Measurements from ENCODE around the gene FNDC10.
A peak's percentile ranks its signal among the peaks of the same experiment; 100 is the strongest.

Gene FNDC10

GRCh38 chr1:1577367-1578011 lies 22.4 kb downstream of the FNDC10 start:
- no peak for DNase-seq (ENCODE audit: extremely low read depth, low read depth)
- TF ChIP-seq, protein P1, sequence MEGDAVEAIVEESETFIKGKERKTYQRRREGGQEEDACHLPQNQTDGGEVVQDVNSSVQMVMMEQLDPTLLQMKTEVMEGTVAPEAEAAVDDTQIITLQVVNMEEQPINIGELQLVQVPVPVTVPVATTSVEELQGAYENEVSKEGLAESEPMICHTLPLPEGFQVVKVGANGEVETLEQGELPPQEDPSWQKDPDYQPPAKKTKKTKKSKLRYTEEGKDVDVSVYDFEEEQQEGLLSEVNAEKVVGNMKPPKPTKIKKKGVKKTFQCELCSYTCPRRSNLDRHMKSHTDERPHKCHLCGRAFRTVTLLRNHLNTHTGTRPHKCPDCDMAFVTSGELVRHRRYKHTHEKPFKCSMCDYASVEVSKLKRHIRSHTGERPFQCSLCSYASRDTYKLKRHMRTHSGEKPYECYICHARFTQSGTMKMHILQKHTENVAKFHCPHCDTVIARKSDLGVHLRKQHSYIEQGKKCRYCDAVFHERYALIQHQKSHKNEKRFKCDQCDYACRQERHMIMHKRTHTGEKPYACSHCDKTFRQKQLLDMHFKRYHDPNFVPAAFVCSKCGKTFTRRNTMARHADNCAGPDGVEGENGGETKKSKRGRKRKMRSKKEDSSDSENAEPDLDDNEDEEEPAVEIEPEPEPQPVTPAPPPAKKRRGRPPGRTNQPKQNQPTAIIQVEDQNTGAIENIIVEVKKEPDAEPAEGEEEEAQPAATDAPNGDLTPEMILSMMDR (IDR thresholded peaks at IDR 0.05; ENCODE audit: low read depth, low read length, missing control alignments): no peak
- H3K4me3 ChIP-seq (replicated peaks; ENCODE audit: low read depth, low read length): no peak overlapping the region

DNA sequence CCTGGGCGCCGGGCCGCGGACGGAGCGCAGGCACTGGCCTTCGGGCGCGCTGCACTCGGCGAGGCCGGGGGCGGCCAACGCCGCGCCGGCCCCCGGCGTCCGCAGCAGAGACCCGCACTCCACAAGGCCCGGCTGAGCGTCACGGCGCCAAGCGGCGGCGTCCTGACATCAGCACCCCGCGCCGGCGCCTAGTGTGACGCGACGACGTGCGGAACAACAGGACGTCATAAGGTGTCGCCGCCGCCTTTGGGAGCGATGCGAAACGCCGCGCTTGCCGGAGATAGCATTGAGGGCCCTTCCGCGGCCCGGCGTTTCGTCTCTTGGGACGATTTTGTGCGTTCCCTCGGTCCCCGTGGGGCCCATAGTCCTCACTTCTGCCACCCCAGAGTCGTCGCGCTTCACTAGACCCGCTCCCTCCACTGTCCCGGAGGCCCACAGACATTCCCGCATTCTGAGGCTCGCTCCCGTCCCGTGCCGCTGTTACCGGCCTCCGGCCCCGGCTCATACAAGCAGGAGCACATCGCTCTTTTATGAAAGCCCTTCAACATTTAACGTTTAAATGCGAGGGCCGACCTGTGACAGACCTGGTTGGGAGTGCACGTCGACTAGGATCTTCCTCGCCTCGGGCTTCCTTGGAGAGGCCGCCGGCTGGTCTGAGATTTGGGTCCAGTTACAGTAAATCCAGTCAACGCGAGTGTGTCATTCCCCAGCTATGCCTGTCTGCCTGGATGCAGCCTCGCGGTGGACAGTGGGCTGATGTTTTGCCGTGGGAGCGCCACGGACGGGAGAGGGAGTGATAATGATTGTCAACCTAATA lies 25.0 kb downstream of the FNDC10 start, which contains the start of gene SSU72:
SSU72 (minus strand) TSS at position 143 of the 817 bp plus-strand sequence. CDS start 306 bp downstream, outside the sequence.
- TF ChIP-seq, protein P1 (IDR thresholded peaks at IDR 0.05; ENCODE audit: low read depth, low read length, missing control alignments): no peak
- H3K4me3 ChIP-seq (replicated peaks; ENCODE audit: low read depth, low read length): peak within 1 kb of the TSS; percentile 97
- DNase-seq (ENCODE audit: extremely low read depth, low read depth): peak; percentile 61

DNA sequence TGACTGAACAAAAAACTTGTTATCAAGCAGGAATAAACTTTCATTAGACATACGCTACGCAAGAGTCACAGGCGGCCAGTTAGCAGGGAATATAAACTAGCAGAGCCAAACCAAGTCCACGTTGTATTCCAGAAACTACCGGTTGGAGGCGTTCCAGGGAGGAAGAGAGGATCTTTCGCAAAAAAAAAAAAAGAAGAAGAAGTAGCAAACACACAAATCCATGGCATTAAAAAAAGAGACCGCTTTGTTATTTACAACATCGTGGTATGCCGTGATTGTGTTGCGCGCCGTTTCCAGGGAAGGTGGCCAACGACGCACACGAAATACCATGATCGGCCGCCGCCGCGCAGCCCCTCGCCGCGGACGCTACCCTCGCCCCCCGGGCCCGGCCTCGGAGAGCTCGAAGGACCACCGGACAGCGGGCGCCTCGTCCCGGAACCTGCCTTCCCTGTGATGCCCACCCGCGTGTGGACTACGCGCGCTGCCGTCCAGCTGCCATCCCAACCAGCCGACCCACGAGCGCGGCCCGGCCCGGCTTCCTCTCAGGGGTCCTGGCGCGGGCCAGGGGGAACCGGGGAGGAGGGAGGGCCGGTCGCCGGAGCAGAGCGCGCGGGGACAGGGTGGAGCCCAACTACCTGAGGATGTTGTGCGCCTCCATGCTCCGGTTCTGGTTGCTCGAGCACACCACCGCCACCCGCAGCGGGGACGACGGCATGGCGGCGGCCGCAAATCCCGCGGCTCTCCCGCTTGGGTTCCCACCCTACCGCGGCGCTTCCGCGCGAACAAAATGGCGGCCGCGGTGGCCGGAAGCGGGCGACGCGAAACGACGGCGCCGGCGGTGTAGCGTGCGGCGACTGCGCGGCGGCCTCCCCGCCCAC lies 25.9 kb downstream of the FNDC10 start:
- H3K4me3 ChIP-seq (replicated peaks; ENCODE audit: low read depth, low read length): peak overlapping the region; percentile 97
- TF ChIP-seq, protein P1 (IDR thresholded peaks at IDR 0.05; ENCODE audit: low read depth, low read length, missing control alignments): peak; percentile 6
- no peak for DNase-seq (ENCODE audit: extremely low read depth, low read depth)

- no peak for DNase-seq (ENCODE audit: extremely low read depth, low read depth)
- TF ChIP-seq, protein P1 (IDR thresholded peaks at IDR 0.05; ENCODE audit: low read depth, low read length, missing control alignments): no peak
- no peak overlapping the region for H3K4me3 ChIP-seq (replicated peaks; ENCODE audit: low read depth, low read length)
These were observed 30.6 kb downstream of the FNDC10 start for GRCh38 chr1:1569341-1569740.

GRCh38 chr1:1567891-1568291 lies 32.0 kb downstream of the FNDC10 start:
- H3K4me3 ChIP-seq (replicated peaks; ENCODE audit: low read depth, low read length): no peak overlapping the region
- TF ChIP-seq, protein P1 (IDR thresholded peaks at IDR 0.05; ENCODE audit: low read depth, low read length, missing control alignments): no peak
- DNase-seq (ENCODE audit: extremely low read depth, low read depth): no peak

DNA sequence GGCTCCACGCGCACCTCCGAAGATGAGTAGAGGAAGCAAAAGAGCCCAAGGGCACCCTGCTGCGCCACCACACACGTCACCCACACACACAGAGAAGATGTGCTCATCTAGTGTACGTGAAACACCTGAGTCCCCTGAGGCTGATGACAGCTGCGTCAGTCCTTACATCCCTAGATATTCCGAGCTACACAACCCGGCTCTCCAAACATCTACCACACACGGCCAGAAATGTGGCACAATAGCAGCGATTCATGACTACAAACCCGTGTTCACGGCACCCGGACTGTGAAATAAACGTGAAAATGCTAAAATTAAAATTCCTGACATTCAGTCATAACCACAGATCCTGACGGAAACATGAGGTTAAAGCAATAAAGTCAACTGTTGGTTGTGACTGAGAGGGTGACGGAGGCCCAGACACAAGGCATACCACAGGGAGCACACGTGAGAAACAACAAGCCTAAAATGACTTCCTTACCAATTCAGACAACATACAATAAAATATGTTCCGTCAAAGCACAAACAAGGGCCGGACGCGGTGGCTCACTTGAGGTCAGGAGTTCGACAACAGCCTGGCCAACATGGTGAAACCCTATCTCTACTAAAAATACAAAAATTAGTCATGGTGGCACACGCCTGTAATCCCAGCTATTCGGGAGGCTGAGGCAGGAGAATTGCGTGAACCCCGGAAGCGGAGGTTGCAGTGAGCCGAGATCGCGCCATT lies 32.6 kb downstream of the FNDC10 start:
- H3K4me3 ChIP-seq (replicated peaks; ENCODE audit: low read depth, low read length): no peak overlapping the region
- TF ChIP-seq, protein P1 (IDR thresholded peaks at IDR 0.05; ENCODE audit: low read depth, low read length, missing control alignments): no peak
- DNase-seq (ENCODE audit: extremely low read depth, low read depth): no peak
